ENCODE results near the gene GNG4. TPM values are rescaled to one million over a fixed set of nuclear protein-coding genes. Genes with fewer than 3 reads are reported as not detected.
"Not testable (repeated sequence)": the region's sequence is repeated elsewhere in the genome, so short reads cannot be mapped to it uniquely, and the experiment has no call there.

The GNG4 gene
- total RNA-seq, 1 donor from 2014 or later: not detected

DNA sequence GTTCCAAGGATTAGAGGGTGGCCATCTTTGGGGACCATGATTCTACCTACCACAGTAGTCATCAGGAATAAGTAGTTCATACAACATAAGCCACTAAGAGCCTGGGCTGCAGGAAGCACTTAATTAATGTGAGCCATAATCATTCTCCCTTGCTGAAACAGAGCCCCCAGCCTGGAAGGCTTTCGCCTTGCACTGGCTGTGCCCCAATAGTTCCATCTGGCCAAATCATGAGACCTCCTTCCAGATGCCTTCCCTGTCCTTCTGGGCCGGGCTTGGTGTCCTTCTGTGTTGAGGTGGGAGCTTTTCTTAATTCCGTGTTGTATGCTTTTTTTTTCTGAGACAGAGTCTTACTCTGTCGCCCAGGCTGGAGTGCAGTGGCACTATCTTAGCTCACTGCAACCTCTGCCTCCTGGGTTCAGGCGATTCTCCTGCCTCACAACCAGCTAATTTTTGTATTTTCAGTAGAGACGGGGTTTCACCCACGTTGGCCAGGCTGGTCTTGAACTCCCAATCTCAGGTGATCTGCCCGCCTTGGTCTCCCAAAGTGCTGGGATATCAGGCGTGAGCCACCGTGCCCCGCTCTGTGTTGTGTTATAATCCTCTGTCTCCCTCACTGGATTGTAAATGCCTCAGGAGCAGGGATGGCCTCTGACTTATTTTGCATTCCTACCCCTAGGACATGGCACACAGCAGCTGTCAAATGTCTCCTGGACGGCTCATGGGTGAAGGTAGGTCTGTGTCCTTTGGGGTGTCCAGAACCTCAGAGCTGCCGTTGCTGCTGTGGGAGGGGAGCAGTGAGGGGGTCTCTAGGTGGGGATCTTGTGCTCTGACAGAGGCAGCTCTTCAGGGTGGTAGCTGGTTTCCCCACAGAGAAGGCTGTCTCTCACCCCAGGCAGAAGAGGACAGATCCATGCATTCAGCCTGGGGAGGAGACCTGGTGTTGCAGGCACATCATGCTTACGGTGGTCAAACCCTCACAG lies 10.1 kb downstream of the GNG4 start:
- intact Hi-C loops (cut with DNase I): no loop called here
- no peak overlapping the region for H3K4me3 ChIP-seq
- H3K9me3 ChIP-seq: no peaks in the 10 kb centered on the region
- DNase-seq (no peak), ATAC-seq (no peak)
- H3K36me3 ChIP-seq: no peaks in the 10 kb centered on the region
- H3K27ac ChIP-seq: no peak overlapping the region
- TF ChIP-seq, protein P1, sequence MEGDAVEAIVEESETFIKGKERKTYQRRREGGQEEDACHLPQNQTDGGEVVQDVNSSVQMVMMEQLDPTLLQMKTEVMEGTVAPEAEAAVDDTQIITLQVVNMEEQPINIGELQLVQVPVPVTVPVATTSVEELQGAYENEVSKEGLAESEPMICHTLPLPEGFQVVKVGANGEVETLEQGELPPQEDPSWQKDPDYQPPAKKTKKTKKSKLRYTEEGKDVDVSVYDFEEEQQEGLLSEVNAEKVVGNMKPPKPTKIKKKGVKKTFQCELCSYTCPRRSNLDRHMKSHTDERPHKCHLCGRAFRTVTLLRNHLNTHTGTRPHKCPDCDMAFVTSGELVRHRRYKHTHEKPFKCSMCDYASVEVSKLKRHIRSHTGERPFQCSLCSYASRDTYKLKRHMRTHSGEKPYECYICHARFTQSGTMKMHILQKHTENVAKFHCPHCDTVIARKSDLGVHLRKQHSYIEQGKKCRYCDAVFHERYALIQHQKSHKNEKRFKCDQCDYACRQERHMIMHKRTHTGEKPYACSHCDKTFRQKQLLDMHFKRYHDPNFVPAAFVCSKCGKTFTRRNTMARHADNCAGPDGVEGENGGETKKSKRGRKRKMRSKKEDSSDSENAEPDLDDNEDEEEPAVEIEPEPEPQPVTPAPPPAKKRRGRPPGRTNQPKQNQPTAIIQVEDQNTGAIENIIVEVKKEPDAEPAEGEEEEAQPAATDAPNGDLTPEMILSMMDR (IDR thresholded peaks at IDR 0.05): no peak
- no peaks in the 10 kb centered on the region for H3K4me1 ChIP-seq
- H3K27me3 ChIP-seq (ENCODE audit: low read depth): peaks cover 19% of the 10 kb centered on the region

DNA sequence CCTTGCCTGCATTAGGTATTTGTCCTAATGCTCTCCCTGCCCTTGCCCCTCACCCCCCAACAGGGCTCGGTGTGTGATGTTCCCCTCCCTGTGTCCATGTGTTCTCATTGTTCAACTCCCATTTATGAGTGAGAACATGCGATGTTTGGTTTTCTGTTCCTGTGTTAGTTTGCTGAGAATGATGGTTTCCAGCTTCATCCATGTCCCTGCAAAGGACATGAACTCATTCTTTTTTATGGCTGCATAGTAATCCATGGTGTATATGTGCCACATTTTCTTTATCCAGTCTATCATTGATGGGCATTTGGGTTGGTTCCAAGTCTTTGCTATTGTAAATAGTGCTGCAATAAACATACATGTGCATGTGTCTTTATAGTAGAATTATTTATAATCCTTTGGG lies 11.0 kb downstream of the GNG4 start:
- H3K27ac ChIP-seq; DNase-seq; H3K4me3 ChIP-seq; H3K36me3 ChIP-seq; ATAC-seq; H3K9me3 ChIP-seq; intact Hi-C loops (cut with DNase I); H3K4me1 ChIP-seq: not testable (repeated sequence)
- H3K27me3 ChIP-seq (ENCODE audit: low read depth): peaks cover 18% of the 10 kb centered on the region

DNA sequence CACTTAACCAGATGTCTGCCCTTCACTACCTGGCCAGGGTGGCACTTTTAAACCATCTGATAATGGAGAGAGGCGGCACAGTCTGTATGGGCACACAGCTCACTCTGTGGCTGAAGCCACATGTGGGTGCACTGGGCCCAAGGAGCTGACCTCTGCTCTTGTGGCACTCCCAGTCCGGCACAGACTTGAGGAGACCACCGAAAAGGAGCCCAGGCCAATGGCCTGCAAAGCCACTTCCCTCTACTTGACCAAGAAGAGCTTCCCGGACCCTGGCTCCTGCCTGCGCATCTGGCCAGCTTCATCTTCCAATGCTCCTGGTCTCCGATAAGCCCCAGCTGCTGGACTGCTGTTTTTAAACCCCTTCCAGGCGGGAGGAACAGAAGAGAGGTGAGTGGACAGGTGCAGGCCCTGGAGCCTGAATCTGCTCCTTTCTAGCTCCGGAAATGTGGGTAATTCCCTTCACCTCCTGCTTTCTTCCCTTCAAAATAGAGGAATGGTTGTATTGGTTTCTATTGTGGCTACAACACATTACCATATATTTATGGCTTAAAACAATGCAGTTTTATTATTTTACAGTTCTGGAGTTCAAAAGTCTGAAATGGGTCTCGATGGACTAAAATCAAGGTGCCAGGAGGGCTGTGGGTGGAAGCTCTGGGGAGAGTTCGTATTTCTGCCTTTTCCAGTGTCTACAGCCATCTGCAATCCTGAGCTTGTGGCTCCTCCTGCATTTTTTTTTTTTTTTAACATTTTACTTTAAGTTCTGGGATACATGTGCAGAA lies 11.6 kb downstream of the GNG4 start:
- Histone ChIP-seq H3K27me3 (ENCODE audit: low read depth) (peaks cover 14% of the 10 kb centered on the region), H3K27ac (no peak overlapping the region), H3K9me3 (no peaks in the 10 kb centered on the region), H3K36me3 (no peaks in the 10 kb centered on the region), H3K4me1 (no peaks in the 10 kb centered on the region), H3K4me3 (no peak overlapping the region)
- no peak for ATAC-seq
- TF ChIP-seq, protein P1 (IDR thresholded peaks at IDR 0.05): no peak
- intact Hi-C loops (cut with DNase I): no loop called here
- no peak for DNase-seq

DNA sequence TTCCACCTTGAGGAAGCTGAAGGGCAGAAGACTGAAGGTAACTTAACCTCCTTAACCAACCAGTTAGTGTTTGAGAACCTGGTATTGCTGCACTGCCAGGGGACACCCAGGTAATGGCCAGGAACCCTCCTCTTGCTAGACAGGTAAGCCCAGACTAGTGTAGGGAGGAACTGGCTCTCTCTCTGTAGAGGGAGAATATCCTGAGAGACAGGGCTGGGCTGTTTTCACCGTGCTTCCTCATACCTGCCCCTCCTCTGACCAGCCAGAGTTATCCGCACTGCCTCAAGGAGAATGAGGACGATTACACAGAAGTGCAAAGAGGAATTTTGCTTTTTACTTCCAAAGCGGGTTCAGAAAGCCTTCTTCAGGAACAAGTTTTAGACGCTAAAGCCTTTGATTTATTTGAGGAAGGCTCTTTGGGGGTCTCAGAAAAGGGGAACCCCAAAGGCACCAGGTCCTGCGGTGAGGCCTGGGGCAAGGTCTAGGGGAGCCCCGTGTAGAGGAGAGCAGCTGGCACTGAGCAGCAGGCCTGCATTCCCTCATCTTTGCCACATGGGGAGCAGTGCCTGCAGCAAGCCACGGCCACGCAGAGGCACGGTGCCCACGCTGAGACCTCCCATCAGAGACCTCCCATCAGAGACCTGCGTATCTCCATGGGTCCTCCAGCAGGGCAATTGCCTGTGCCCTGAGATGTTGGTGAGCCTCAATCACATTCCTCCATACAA lies 13.5 kb downstream of the GNG4 start:
- Histone ChIP-seq H3K27me3 (ENCODE audit: low read depth) (peaks cover 5% of the 10 kb centered on the region), H3K4me1 (no peaks in the 10 kb centered on the region), H3K36me3 (no peaks in the 10 kb centered on the region), H3K27ac (no peak overlapping the region), H3K4me3 (no peak overlapping the region), H3K9me3 (no peaks in the 10 kb centered on the region)
- intact Hi-C loops (cut with DNase I): no loop called here
- TF ChIP-seq, protein P1 (IDR thresholded peaks at IDR 0.05): no peak
- ATAC-seq: no peak
- no peak for DNase-seq

DNA sequence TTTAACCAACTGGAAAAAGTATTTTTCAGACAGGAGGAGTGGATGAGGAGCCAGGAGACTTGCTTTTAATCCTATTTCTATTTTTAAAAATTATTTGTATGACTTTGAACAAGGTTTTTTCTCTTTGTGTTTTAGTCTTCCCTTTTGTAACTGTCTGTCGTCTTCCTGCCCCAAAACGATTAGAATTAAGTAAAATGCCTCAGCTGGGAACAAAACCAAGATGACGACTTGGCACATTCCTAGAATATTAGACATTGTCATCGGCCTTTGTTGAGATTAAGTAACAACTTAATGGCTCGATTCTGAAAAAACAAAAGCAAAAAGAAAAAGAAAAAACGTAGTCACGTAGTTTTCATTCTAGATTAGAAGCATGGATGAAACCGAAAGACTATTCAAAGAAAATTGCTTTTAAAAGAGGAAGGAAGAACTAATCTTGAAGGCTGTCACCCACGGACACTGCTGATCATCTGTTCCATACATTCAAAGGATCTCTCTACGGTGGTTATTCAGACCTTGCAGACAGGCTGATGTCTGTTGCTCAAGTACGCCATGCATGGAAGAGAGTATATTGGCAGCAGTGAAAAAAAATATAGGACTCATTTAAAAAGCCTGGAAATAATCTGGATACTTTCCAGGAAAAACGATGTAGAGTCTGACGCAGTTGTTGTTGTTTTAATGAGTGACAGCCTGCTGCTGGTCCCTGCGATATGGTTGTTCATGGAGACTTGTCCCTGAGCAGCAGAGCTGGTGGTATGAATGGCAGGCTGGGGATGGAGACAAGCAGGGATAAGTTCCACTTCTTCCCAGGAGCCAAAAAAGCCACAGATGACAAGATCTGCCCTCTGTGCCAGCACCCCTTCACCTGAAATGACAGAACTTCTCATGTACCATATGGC lies 16.8 kb downstream of the GNG4 start:
- DNase-seq (no peak), ATAC-seq (no peak)
- Histone ChIP-seq H3K27ac (no peak overlapping the region), H3K9me3 (no peaks in the 10 kb centered on the region), H3K4me3 (peak overlapping the region; percentile 31), H3K36me3 (no peaks in the 10 kb centered on the region), H3K27me3 (ENCODE audit: low read depth) (no peaks in the 10 kb centered on the region), H3K4me1 (no peaks in the 10 kb centered on the region)
- TF ChIP-seq, protein P1 (IDR thresholded peaks at IDR 0.05): no peak
- intact Hi-C loops (cut with DNase I): no loop called here
